Right ventricle myocardium superior (tissue), 1 donor: ENCODE results near the gene SLC6A6. TPM values are rescaled to one million over a fixed set of nuclear protein-coding genes. Genes with fewer than 3 reads are reported as not detected.

ENCODE experiments used
- ATAC-seq: fragments of 200-7000 bp; cut with Tn5 transposase; one replicate; pipeline ENCODE4 v1.9.1; 2020; ENCODE audit warnings: mild to moderate bottlenecking; ENCODE audit not compliant: poor library complexity
- DNase-seq: peaks from one replicate; pipeline ENCODE4 v3.0.0-alpha.2; 2020
- intact Hi-C: fragments of 100-400 bp; cut with DNase I; formaldehyde crosslinking; loops from one replicate; pipeline ENCODE4 v1.11.2; 2022
- total RNA-seq: library from RNA; stranded (reverse); fragmentation: NEBNext Ultra II Directional; extraction: Animal tissue kit (Norgen Biotek cat#: 25700); gene quantifications from one replicate; pipeline ENCODE4 v1.2.1, GENCODE V29; 2021
- donor health status: DM: no; HTN: yes; CAD: no; lungs with severe emphysema.

Gene SLC6A6
- total RNA-seq, 1 donor from 2014 or later: 13.5 TPM

- intact Hi-C loops: no loop called here
- ATAC-seq: no peak
- DNase-seq: no peak
These were observed 39.5 kb downstream of the SLC6A6 start for GRCh38 chr3:14441920-14442300.

DNA sequence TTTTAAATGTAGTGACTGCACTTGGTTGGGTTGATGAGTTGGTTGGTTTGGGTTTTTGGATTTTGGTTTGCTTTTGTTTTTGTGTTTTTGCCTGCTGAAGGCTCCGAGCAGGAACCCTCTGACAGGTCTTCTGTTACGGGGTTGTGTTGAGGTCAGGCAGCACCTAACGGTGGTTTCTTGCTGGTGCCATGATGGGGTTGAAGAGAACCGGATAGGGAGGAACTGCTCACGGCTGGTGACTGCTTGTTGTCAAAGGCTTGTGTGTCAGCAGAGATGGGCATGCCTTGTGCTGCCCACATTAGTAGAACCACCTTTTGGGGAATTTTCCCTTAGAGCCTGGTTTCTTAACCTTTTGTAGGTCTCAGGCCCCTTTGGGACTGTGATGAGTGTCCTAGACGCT, 42.0 kb downstream of the SLC6A6 start:
- intact Hi-C loops: no loop called here
- no peak for ATAC-seq
- DNase-seq: no peak

GRCh38 chr3:14445773-14446172, 43.4 kb downstream of the SLC6A6 start:
- intact Hi-C loops: no loop called here
- no peak for ATAC-seq
- no peak for DNase-seq

DNA sequence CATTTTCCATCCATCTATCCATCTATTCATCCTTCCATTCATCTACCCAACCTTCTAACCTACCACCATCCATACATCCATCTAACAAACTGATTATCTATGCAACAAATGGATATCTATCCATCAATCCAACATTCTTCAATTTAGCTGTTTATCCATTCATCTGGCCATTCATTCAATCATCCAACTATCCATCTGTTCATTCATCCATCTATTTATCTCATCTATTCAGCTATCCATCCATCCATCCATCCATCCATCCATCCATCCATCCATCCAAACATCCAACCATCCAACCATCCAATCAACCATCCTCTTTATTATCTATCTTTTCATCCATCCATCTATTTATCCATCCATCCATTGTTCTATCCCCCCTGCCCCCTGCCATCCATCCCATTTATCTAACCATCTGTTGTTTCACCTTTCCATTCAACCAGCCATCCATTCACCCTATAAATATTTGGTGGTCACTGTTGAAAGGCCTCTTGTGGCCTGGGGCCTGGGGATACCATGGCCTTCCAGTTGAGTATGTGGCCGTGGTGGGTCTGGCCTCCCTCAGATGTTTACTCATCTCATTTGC, 44.7 kb downstream of the SLC6A6 start:
- ATAC-seq (no peak), DNase-seq (no peak)
- intact Hi-C loops: no loop called here

- ATAC-seq (no peak), DNase-seq (no peak)
- intact Hi-C loops: no loop called here
These were observed 45.7 kb downstream of the SLC6A6 start for GRCh38 chr3:14448063-14448462.

DNA sequence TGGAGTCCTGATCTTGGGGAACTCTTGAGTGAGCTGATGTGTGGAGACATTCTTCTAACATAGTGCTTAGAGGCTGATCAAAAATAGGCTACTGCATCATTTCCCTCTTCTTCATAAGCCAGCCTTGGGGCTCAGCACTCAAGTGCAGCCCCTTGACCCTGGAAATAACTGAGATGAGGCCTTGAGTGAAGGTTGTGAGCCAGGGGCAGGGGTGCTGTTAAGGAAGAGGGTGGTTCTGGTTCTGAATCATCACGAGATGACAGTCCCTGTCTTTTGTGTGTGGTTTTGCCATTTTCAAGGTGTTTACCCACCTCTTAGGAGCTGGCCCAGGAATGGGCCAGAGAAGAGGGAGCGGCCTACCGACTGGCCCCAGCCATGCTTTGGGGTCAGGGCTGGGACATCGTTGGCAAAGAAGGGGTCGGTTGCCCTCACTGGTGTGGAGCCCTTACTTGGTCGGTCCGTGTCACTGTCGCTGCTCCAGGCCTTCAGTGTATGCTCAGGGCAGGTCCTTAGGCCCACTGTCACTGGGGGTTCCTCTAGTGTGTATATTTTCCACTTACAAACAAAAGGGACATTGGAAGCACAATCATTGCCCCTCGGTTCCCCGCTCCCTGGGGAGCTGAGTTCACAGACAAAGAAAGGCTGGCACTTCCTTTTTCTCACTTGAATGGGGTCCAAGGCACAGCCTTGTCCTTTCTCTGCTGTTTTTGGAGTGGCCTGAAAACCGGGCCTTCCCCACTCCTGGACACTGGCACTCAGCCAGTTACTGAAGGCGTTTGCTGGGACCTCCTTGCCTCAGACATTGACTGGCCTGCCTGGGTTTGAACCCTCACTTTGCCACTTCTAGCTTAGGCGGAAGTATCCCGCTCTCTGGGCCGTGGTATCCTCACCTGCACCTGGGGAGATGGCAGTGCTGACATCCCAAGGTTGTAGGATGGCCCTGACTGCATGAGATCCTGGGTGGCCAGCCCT, 46.6 kb downstream of the SLC6A6 start:
- DNase-seq (no peak), ATAC-seq (no peak)
- intact Hi-C loops: no loop called here

- DNase-seq: no peak
- intact Hi-C loops: loop anchor here (10.0 kb wide), 1 partner anchor 46 kb away; the partner anchor contains the start of gene SLC6A6
These were observed 48.1 kb downstream of the SLC6A6 start for GRCh38 chr3:14450506-14450905.

GRCh38 chr3:14450922-14451606, 48.7 kb downstream of the SLC6A6 start:
- DNase-seq (no peak), ATAC-seq (no peak)
- intact Hi-C loops: loop anchor here (10.0 kb wide), 1 partner anchor 46 kb away; the partner anchor contains the start of gene SLC6A6

More at GRCh38 chr3:14450506-14450905, 48.1 kb downstream of the SLC6A6 start:
- ATAC-seq: no peak

- intact Hi-C loops: loop anchor here (10.0 kb wide), 1 partner anchor 47 kb away; the partner anchor contains the start of gene SLC6A6
These were observed 49.7 kb downstream of the SLC6A6 start for GRCh38 chr3:14451844-14452739.

DNA sequence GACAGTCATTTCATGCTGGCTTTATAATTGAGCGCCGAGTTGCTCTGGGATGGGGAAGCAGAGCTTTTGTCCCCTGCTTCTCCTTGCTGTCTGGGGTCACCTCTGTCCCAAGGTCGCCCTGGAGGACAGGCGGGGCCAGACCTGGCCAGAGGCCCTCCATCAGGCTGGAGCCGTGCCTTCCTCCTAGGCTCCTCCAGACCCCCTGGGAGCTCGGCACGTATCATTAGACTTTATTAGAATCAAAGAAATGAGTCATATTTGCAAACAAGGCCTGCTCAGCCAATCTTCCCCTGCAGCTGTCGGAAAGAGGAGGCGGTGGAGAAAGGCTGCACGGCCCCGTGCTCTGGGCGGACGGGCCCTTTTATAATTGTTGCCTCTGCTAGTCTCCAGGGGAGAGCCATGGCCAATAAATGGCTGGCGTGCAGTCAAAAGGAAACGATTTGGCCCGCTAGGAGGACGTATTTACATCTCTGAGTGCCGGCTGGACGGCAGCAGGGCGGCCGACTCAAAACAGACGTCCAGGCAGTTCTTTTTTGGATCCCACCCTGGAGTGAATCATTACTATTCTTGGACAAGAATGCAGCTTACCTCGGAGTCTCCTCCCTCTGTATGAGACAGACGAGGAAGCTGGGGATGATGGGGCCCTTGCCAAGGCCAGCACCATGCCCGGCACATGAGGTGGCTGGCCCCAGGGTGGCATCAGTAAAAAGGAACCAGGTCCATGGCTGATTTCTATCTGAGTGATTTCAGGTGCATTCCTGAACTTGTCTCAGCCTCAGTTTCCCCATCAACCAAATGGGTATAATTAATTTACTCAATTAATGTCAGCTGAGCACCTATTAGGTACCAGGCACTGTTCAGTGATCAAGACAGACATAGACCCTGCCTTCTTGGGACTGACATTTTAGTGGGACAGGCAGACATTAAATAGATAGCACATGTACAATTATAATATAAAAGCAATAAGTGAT, 50.6 kb downstream of the SLC6A6 start:
- DNase-seq: peak; percentile 92
- intact Hi-C loops: loop anchor here (10.0 kb wide), 1 partner anchor 48 kb away; the partner anchor contains the start of gene SLC6A6
- peak; percentile 93 for ATAC-seq

More at GRCh38 chr3:14451844-14452739, 49.7 kb downstream of the SLC6A6 start:
- ATAC-seq: peak; percentile 63
- DNase-seq: peak; percentile 73

- intact Hi-C loops: loop anchor here (10.0 kb wide), 1 partner anchor 49 kb away; the partner anchor contains the start of gene SLC6A6
- ATAC-seq (no peak), DNase-seq (peak; percentile 41)
These were observed 51.7 kb downstream of the SLC6A6 start for GRCh38 chr3:14453876-14454638.

GRCh38 chr3:14454639-14455310, 52.4 kb downstream of the SLC6A6 start:
- no peak for ATAC-seq
- DNase-seq: no peak
- intact Hi-C loops: loop anchor here (10.0 kb wide), 1 partner anchor 50 kb away; the partner anchor contains the start of gene SLC6A6

DNA sequence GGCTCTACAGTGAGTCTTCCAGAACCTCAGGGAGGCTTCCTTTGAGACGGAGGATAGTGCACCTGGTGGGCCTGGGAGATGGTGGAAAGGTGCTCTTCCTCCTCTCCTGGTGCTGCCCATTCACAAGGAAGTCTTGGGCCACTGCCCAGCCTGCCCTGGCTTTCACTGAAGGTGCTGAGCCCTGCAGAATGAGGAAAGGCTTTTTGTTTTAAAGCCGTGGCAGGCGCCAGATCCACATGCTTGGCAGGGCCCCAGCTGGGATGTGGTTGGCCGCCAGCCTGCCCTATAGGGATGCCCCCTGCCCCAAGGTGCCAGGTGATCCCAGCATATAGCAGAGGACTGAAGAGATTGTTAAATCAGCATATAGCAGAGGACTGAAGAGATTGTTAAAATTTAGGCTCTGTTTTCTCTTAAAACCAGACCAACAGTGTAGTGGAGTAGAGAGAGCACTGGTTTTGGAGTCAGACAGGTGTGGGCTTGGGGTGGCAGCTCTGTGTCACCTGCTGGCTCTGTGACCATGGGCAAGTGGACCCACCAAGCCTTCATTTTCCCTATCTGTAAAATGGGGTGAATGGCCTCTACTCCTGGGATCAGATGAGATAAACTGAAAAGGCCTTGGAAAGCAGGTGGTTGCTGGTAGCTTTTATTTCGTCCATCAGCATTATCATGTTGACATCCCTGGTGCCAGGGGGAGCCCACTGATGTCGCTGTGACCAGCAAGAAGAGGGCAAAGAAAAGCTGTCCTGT, 53.3 kb downstream of the SLC6A6 start:
- DNase-seq (no peak), ATAC-seq (no peak)
- intact Hi-C loops: loop anchor here (10.0 kb wide), 1 partner anchor 51 kb away; the partner anchor contains the start of gene SLC6A6

- no peak for DNase-seq
- ATAC-seq: no peak
- intact Hi-C loops: loop anchor here (10.0 kb wide), 1 partner anchor 52 kb away; the partner anchor contains the start of gene SLC6A6
These were observed 54.4 kb downstream of the SLC6A6 start for GRCh38 chr3:14456794-14457193.

DNA sequence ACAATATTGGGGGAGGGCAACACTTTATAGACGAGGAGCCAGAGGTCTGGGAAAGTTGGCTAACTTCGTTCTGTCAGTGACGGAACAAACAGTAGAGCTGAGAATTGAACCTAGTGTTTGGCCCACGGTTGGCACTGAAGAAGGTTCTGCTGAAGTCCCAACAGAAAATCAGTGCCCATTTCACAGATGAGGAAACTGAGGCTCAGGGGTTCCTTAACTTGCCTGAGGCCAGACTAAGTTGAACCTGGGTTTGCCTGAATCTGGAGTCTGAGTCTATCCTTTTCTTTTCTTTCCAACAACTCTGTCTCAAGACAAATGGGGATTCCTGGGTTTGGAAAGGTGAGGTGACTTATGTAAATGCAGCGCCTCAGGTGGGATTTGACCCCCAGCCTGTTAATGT, 55.1 kb downstream of the SLC6A6 start:
- intact Hi-C loops: loop anchor here (10.0 kb wide), 1 partner anchor 53 kb away; the partner anchor contains the start of gene SLC6A6
- ATAC-seq: no peak
- DNase-seq: no peak
